Measurements from ENCODE around the gene YES1.

YES1 gene

DNA sequence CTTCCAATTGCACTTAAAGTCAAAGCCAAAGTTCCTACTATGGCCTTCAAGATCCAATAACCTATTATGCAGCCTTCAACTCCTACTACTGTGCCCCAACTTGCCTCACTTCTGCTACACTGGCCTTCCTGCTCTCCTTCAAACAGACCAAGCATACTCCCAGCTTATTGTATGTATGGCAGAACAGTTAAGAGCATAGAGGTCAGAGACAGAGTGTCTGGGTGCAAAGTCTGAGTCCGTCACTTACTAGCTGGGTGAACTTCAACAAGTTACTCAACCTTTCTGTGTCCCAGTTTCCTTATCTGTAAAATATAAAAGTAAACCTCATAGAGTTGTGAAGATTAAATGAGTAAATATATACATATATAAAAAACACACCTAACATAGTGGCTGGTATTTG, 37.2 kb downstream of the YES1 start:
- H3K27me3 ChIP-seq (ENCODE audit: insufficient read depth, poor library complexity, severe bottlenecking): no peaks in the 10 kb centered on the region
- TF ChIP-seq, protein P1, sequence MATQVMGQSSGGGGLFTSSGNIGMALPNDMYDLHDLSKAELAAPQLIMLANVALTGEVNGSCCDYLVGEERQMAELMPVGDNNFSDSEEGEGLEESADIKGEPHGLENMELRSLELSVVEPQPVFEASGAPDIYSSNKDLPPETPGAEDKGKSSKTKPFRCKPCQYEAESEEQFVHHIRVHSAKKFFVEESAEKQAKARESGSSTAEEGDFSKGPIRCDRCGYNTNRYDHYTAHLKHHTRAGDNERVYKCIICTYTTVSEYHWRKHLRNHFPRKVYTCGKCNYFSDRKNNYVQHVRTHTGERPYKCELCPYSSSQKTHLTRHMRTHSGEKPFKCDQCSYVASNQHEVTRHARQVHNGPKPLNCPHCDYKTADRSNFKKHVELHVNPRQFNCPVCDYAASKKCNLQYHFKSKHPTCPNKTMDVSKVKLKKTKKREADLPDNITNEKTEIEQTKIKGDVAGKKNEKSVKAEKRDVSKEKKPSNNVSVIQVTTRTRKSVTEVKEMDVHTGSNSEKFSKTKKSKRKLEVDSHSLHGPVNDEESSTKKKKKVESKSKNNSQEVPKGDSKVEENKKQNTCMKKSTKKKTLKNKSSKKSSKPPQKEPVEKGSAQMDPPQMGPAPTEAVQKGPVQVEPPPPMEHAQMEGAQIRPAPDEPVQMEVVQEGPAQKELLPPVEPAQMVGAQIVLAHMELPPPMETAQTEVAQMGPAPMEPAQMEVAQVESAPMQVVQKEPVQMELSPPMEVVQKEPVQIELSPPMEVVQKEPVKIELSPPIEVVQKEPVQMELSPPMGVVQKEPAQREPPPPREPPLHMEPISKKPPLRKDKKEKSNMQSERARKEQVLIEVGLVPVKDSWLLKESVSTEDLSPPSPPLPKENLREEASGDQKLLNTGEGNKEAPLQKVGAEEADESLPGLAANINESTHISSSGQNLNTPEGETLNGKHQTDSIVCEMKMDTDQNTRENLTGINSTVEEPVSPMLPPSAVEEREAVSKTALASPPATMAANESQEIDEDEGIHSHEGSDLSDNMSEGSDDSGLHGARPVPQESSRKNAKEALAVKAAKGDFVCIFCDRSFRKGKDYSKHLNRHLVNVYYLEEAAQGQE (IDR thresholded peaks at IDR 0.05; ENCODE audit: insufficient replicate concordance, low read depth): no peak
- TF ChIP-seq POLR2AphosphoS5 (IDR thresholded peaks at IDR 0.05; ENCODE audit: low read depth): no peak
- TF ChIP-seq, protein P2, sequence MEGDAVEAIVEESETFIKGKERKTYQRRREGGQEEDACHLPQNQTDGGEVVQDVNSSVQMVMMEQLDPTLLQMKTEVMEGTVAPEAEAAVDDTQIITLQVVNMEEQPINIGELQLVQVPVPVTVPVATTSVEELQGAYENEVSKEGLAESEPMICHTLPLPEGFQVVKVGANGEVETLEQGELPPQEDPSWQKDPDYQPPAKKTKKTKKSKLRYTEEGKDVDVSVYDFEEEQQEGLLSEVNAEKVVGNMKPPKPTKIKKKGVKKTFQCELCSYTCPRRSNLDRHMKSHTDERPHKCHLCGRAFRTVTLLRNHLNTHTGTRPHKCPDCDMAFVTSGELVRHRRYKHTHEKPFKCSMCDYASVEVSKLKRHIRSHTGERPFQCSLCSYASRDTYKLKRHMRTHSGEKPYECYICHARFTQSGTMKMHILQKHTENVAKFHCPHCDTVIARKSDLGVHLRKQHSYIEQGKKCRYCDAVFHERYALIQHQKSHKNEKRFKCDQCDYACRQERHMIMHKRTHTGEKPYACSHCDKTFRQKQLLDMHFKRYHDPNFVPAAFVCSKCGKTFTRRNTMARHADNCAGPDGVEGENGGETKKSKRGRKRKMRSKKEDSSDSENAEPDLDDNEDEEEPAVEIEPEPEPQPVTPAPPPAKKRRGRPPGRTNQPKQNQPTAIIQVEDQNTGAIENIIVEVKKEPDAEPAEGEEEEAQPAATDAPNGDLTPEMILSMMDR (IDR thresholded peaks at IDR 0.05; ENCODE audit: insufficient read depth, low read length): no peak
- no peak for TF ChIP-seq GABPA (IDR thresholded peaks at IDR 0.05; ENCODE audit: low read depth)
- no peak for TF ChIP-seq SPI1 (IDR thresholded peaks at IDR 0.05; ENCODE audit: borderline replicate concordance, low read depth)
- DNase-seq (ENCODE audit: low read depth in 1 of 2, low spot score in 1 of 2): no peak
- no peak overlapping the region for H3K27ac ChIP-seq (replicated peaks)
- no peak overlapping the region for H3K4me3 ChIP-seq (replicated peaks; ENCODE audit: insufficient read depth, low read length)

DNA sequence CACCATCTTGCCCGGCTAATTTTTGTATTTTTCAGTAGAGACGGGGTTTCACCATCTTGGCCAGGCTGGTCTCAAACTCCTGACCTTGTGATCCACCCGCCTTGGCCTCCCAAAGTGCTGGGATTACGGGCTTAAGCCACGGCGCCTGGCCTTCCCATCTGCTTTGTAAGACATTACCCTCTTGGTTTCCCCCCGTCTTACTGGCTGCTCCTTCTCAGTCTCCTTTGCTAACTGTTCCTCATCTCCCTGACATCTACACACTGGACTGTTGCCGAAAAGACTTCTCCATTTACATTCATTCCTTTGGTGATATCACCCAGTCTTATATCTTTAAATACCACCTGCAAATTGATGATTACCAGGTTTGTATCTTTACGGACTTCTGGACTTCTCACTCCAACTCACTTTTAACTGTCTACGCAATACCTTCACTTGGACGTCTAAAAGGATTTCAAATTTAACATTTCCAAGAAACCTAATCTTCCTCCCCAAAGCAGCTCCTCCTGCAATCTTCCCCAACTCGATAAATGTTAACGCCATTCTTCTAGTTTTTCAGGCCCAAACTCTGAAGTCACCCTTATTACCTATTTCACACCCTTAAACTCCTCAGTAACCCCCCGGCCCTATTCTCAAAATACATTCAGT, 37.9 kb downstream of the YES1 start:
- H3K27ac ChIP-seq (replicated peaks): no peak overlapping the region
- H3K27me3 ChIP-seq (ENCODE audit: insufficient read depth, poor library complexity, severe bottlenecking): no peaks in the 10 kb centered on the region
- TF ChIP-seq SPI1 (IDR thresholded peaks at IDR 0.05; ENCODE audit: borderline replicate concordance, low read depth) (no peak), GABPA (IDR thresholded peaks at IDR 0.05; ENCODE audit: low read depth) (no peak), POLR2AphosphoS5 (IDR thresholded peaks at IDR 0.05; ENCODE audit: low read depth) (no peak)
- TF ChIP-seq, protein P1 (IDR thresholded peaks at IDR 0.05; ENCODE audit: insufficient replicate concordance, low read depth): no peak
- TF ChIP-seq, protein P2 (IDR thresholded peaks at IDR 0.05; ENCODE audit: insufficient read depth, low read length): no peak
- no peak for DNase-seq (ENCODE audit: low read depth in 1 of 2, low spot score in 1 of 2)
- no peak overlapping the region for H3K4me3 ChIP-seq (replicated peaks; ENCODE audit: insufficient read depth, low read length)

DNA sequence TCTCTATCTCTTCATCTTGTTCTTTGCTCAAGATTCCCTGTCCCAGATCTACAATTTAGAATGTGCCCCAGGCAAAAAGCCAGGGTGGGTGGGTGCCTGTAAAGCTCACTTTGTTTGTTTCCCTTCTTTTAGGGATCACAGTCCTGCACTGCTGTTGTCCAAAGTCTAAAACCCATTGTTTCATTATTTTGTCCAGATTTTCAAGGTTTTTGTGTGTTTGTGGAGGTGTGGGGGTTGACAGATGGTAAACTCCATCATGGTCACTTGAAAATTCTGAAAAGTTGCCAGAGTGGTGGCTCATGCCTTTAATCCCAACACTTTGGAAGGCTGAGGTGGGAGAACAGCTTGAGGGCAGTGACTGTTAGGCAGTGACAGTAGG, 41.5 kb downstream of the YES1 start:
- H3K27me3 ChIP-seq (ENCODE audit: insufficient read depth, poor library complexity, severe bottlenecking): no peaks in the 10 kb centered on the region
- no peak overlapping the region for H3K4me3 ChIP-seq (replicated peaks; ENCODE audit: insufficient read depth, low read length)
- DNase-seq (ENCODE audit: low read depth in 1 of 2, low spot score in 1 of 2): no peak
- no peak overlapping the region for H3K27ac ChIP-seq (replicated peaks)
- no peak for TF ChIP-seq SPI1 (IDR thresholded peaks at IDR 0.05; ENCODE audit: borderline replicate concordance, low read depth)

DNA sequence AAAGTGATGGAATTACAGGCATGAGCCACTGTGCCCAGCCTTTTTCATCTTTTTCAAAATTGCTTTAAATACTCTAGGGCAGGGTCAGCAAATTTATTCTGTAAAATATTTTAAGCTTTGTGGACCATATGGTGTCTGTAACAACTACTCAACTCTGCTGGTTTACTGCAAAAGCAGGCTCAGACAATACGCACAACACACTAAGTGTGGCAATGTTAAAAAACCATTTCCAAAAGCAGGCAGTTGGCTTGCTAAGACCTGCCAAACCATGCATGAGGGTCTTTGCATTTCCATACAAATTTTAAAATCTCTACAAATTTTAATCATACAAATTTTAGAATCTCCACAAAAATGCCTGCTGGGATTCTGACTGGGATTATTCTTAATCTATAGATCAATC, 44.1 kb downstream of the YES1 start:
- H3K27ac ChIP-seq (replicated peaks): no peak overlapping the region
- TF ChIP-seq POLR2AphosphoS5 (IDR thresholded peaks at IDR 0.05; ENCODE audit: low read depth) (no peak), GABPA (IDR thresholded peaks at IDR 0.05; ENCODE audit: low read depth) (no peak), SPI1 (IDR thresholded peaks at IDR 0.05; ENCODE audit: borderline replicate concordance, low read depth) (no peak)
- TF ChIP-seq, protein P1 (IDR thresholded peaks at IDR 0.05; ENCODE audit: insufficient replicate concordance, low read depth): no peak
- TF ChIP-seq, protein P2 (IDR thresholded peaks at IDR 0.05; ENCODE audit: insufficient read depth, low read length): no peak
- no peak for DNase-seq (ENCODE audit: low read depth in 1 of 2, low spot score in 1 of 2)
- no peak overlapping the region for H3K4me3 ChIP-seq (replicated peaks; ENCODE audit: insufficient read depth, low read length)
- no peaks in the 10 kb centered on the region for H3K27me3 ChIP-seq (ENCODE audit: insufficient read depth, poor library complexity, severe bottlenecking)
